Activated CD4-positive, alpha-beta T cell treated with anti-CD3 and anti-CD28 coated beads, Interleukin-10, Interleukin-2, amounts not matched to agents 100 ng/mL and 50 ng/mL, durations not matched to agents 16 hours and 8 hours (primary cell): ENCODE data around the gene ZNF425.
A peak's percentile ranks its signal among the peaks of the same experiment; 100 is the strongest.
"Not testable (repeated sequence)": the region's sequence is repeated elsewhere in the genome, so short reads cannot be mapped to it uniquely, and the experiment has no call there.

ENCODE experiments used
- DNase-seq: peaks from one replicate; pipeline ENCODE4 v3.0.0-alpha.2; 2020

ZNF425 gene

DNA sequence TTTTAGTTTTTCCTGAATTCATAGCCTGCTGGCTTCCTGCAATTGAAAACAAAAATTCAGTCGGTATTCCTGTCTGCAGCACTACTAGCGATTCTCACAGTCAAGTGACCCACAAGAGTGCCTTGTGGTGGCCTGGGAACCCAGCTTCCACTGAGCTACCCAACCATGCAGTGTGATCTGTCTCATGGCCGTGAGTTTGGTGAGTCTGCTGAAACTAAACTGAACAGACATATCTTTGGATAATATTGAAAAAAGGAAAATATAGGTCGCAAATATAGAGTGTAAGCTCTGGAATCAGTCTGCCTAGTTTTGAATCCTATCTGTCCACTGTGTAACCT lies 53.7 kb downstream of the ZNF425 start:
- no peak for DNase-seq

DNA sequence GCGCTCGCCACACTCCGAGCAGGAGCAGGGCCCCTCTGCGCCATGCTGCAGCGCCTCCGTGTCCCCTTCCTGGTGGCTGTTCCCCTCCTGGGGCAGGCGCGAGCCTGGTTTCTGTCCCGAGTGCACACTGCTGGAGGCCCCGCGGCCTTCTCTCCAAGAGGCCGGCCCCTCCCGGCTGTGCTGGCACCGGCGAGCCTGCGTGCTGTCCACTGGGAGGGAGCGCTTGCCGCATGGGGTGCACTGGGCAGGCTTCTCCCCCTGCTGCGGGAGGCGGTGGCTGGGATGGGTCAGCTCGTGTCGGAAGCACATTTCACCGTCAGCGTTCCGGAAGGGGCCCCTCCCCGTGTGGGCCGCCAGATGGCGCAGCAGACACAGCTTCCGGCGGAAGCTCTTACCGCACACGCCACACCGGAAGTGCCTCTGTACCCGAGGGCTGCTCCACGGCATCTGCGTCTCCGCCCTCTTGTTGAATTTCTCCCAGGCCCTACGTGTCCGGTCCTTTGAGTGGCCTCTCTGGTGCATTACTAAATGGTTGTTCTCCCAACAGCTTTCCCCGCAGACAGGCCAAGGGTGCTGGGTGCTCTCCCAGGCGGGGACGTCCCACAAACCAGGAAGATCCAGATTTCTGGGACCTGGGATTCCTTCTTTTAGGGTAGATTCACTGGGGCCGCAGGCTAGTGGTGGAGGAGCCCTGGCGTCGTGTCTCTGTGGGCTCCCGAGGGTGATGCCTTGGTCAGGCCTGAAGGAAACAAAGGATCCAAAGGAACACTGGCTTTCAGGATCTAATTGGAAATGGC lies 54.3 kb downstream of the ZNF425 start:
- DNase-seq = peak; percentile 69

DNA sequence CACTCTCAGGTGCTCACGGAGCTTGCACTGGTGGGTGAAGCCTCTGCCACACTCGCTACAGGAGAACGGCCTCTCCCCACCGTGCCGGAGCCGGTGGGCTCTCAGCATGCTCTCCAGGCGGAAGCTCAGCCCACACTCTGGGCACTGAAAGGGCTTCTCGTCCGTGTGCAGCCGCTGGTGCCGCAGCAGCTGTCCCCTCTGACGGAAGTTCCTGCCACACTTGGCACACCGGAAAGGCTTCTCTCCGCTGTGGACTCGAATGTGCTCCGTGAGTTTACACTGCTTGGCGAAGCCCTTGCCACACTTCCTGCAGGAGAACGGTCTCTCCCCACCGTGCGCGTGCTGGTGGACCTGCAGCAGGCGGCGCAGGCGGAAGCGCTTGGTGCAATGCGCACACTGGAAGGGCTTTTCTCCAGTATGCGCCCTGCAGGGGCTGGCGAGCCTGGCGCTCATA lies 54.9 kb downstream of the ZNF425 start:
- DNase-seq = no peak

DNA sequence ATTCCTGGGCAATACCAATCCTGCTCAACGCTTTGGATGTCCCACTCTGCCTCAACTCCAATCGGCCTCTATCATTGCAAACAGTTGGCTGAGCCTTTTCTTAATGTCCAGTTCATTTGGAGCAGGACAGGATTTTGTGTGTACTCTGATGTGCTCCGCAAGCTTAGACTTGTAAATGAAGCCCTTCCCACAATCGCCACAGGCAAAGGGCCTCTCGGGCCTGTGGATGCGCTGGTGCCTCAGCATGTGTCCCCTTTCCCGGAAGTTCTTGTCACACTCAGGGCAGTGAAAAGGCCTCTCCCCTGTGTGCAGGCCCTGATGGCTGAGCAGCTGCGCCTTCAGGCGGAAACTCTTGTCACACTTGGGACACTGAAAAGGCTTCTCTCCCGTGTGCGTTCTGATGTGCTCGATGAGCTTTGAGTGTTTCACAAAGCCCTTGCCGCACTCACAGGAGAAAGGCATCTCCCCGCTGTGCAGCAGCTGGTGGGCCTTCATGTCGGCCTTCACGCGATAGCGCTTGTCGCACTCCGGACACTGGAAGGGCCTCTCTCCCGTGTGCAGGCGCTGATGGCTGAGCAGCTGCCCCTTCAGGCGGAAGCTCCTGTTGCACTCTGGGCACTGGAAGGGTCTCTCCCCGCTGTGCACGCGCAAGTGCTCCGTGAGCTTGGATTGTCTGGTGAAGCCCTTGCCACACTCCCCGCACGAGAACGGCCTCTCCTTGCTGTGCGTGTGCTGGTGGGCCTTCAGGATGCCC lies 55.6 kb downstream of the ZNF425 start:
- no peak for DNase-seq

DNA sequence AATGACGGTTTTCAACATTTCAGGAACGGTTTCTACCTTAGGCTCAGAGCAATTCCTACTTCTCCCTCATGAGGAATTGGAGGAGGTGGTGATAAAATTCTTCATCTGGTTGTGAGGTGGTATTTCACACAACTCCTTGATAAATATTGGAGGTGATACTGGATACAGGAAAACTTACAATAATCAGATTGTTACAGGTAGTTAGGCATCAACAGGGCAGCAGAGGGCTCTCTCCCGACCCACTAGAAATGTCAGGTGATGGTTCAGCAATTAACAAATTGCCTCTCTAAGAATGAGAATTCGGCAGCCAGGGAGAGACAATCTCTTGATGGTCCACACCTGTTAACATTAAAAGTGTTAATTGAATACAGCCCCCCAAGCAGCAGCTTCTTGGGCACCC lies 58.3 kb downstream of the ZNF425 start:
- no peak for DNase-seq

DNA sequence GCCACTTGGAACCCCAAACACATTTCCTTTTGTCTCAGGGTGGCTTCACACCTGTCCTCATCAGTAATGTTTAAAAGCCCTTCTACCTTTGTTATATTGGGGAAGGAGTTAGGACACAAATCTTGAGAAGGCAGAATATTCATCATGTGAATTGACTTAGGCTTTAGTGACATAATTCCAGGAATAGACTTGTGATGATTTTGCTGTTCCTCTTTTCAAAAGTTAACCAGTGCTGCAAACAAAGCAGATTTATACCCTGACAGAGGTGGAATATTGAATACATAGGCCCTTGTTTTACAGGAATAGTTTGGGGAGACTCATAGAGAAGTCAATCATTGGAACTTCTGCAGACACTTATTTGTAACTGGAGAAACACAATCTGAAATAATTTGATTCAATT lies 62.6 kb downstream of the ZNF425 start:
- no peak for DNase-seq

DNA sequence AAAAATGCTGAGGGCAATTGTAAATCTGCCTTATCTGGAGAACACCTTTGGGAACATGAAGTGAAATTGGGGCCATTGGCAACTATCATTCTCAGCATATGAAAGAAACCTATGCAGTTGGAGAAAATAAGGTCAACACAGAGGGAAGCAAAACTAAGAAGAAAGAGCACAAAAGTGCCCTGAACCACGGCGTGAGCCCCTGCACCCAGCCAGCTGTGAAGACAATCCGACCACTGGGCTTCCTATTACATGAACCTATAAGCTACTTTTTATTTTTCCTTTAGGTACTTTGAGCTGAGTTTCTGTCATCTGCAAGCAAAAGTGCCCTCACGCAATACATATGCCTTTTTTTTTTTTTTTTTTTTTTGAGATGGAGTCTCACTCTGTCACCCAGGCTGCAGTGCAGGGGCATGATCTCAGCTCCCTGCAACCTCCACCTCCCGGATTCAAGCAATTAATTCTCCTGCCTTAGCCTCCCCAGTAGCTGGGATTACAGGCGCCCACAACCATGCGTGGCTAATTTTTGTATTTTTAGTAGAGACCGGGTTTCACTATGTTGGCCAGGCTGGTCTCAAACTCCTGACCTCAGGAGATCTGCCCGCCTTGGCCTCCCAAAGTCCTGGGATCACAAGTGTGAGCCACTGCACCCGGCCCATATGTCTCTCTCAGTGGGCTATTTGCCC lies 63.8 kb downstream of the ZNF425 start:
- not testable (repeated sequence) for DNase-seq

DNA sequence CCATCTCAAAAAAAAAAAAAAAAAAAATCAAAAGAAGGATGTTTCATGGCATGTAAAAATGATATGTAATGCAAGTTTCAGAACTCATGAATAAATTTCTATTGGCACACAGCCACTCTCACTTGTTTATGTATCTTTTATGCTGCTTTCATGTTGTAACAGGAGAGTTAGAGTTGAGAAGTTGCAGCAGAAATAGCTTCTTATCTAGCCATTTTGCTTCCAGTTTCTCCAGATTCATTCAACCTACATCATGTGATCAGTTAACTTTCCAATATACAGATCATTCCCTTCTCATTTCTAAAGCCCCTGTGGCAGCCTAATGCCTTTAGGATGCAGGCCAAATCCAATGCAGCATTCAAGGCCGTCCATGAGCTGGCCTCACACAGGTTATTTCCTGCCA lies 66.0 kb downstream of the ZNF425 start:
- no peak for DNase-seq

DNA sequence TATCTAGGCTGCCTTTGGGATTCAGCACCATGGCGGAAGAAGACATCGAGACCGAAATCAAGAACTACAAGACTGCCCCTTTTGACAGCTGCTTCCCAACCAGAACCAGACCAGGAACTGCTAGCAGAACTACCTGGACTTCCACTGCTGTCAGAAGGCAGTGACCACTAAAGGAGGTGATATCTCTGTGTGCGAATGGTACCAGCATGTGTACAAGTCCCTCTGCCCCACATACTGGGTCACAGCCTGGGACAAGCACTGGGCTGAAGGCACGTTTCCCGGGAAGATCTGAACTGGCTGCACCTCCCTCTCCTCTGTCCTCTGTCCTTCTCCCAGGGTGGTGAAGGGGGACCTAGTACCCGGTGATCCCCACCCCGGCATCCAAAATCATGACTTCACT lies 72.2 kb downstream of the ZNF425 start:
- no peak for DNase-seq

DNA sequence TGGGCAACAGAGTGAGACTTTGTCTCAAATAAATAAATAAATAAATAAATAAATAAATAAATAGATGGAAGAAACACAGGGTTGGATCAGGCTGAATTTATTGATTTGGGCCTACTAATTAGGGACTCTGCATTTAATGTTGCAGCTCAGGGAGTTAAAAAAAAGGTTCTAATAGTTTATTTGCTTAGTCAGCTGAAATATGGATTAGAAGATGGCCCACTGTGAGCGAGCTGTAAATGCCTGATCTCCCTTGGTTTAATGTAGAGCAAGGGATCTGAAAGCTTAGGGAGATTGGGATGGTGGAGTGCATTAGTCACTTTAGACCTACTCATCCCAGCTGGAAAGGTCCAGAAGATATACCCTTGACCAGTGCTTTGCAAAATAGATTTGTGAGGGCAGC lies 72.7 kb downstream of the ZNF425 start:
- DNase-seq = no peak
